ENCODE results near the gene BLOC1S1. TPM values are rescaled to one million over a fixed set of nuclear protein-coding genes. Genes with fewer than 3 reads are reported as not detected.

The BLOC1S1 gene
- total and polyA plus RNA-seq, 9 of the 15 experiments (the other 6 are each of a cell fraction or from before 2014, with no cell fraction given): 75.2 to 161 (median 98.8) TPM

- TF ChIP-seq ZNF639 (CRISPR knock-in tag; conservative IDR thresholded peaks at IDR 0.05 in 1 of 2, IDR thresholded peaks at IDR 0.05 in 1 of 2) (0 out of 4 replicates have a peak, but pooled peaks of 1 of the 2 experiments have one; percentile 15), ZNF780A (CRISPR knock-in tag; IDR thresholded peaks at IDR 0.05) (no peak), ZNF253 (CRISPR knock-in tag; conservative IDR thresholded peaks at IDR 0.05) (no peak), ZNF717 (CRISPR knock-in tag; IDR thresholded peaks at IDR 0.05) (no peak), UBTF (IDR thresholded peaks at IDR 0.05; ENCODE audit: borderline replicate concordance in 1 of 2, low read depth in 2 of 2, low read length in 2 of 2) (no peak), NELFE (IDR thresholded peaks at IDR 0.05; ENCODE audit: insufficient read depth, insufficient read length) (no peak), BACH1 (tag; IDR thresholded peaks at IDR 0.05) (no peak), SAFB2 (IDR thresholded peaks at IDR 0.05; ENCODE audit: borderline replicate concordance, low read depth, low read length, severe bottlenecking) (no peak), SMARCB1 (IDR thresholded peaks at IDR 0.05; ENCODE audit: insufficient read length, low read depth) (no peak), ZNF512 (tag; IDR thresholded peaks at IDR 0.05) (no peak), ZNF239 (CRISPR knock-in tag; IDR thresholded peaks at IDR 0.05) (no peak), CHD1 (IDR thresholded peaks at IDR 0.05; ENCODE audit: low read length) (peak; percentile 35), KAT2B (IDR thresholded peaks at IDR 0.05; ENCODE audit: low read depth, low read length) (no peak), SUPT5H (IDR thresholded peaks at IDR 0.05) (peak; percentile 10; the same call in 1 of the 2 replicates), SNIP1 (IDR thresholded peaks at IDR 0.05; ENCODE audit: low read depth) (no peak), KLF10 (CRISPR knock-in tag; IDR thresholded peaks at IDR 0.05) (no peak), ZNF583 (CRISPR knock-in tag; IDR thresholded peaks at IDR 0.05) (no peak), NR1H2 (CRISPR knock-in tag; IDR thresholded peaks at IDR 0.05) (no peak)
- TF ChIP-seq, protein P1, sequence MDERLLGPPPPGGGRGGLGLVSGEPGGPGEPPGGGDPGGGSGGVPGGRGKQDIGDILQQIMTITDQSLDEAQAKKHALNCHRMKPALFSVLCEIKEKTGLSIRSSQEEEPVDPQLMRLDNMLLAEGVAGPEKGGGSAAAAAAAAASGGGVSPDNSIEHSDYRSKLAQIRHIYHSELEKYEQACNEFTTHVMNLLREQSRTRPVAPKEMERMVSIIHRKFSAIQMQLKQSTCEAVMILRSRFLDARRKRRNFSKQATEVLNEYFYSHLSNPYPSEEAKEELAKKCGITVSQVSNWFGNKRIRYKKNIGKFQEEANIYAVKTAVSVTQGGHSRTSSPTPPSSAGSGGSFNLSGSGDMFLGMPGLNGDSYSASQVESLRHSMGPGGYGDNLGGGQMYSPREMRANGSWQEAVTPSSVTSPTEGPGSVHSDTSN (CRISPR knock-in tag; IDR thresholded peaks at IDR 0.05; ENCODE audit: low read depth): no peak
- TF ChIP-seq, protein P1 (tag; conservative IDR thresholded peaks at IDR 0.05; ENCODE audit: low read depth): no peak
Observed at GRCh38 chr12:55728186-55728938, 12.5 kb downstream of the BLOC1S1 start (continued).
